GM12872 (cell line): ENCODE data around the gene CNKSR2.

Experiments
- CTCF ChIP-seq: IDR thresholded peaks from 3 replicates; pipeline ENCODE4 v1.5.1; 2011; ENCODE audit warnings: low read depth, mild to moderate bottlenecking, low read length, moderate library complexity; ENCODE audit not compliant: insufficient read depth

Gene CNKSR2

GRCh38 chrX:21639775-21640174 lies 265.6 kb downstream of the CNKSR2 start:
- TF ChIP-seq CTCF, result no peak

GRCh38 chrX:21645431-21645830 lies 271.2 kb downstream of the CNKSR2 start:
- no peak for TF ChIP-seq CTCF

- TF ChIP-seq CTCF, result no peak
These were observed 271.7 kb downstream of the CNKSR2 start for GRCh38 chrX:21645886-21646285.

- TF ChIP-seq CTCF, result no peak
These were observed 281.8 kb downstream of the CNKSR2 start for GRCh38 chrX:21655901-21656586.

- TF ChIP-seq CTCF, result no peak
These were observed 282.5 kb downstream of the CNKSR2 start for GRCh38 chrX:21656587-21657317.

- TF ChIP-seq CTCF, result no peak
These were observed 283.3 kb downstream of the CNKSR2 start for GRCh38 chrX:21657318-21658151.

- TF ChIP-seq CTCF, result no peak
These were observed 284.0 kb downstream of the CNKSR2 start, which contains the start of gene KLHL34 for GRCh38 chrX:21658152-21658737. TSS of gene KLHL34 (minus strand) at chrX:21658330. CDS start at chrX:21657788, 542 bp downstream.
